ENCODE results near the gene PLCH1.

Gene PLCH1

DNA sequence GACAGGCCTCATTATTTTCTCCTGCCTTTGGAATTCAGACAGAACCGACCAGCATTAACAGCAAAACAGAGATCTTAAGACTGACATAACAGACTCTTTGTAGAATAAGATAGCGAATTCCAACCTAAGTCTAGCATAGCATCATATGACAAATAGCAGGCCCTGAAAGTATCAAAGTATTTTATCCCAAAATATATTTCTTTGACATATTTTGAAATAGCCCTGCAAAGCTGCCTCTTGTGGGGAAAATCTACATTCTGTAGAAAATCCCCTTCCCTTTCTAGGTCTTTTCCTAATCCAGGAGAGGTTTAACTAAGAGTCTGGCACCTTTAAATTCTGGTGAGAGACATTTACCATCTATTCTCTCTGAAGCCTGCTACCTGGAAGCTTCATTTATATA, 417.0 kb downstream of the PLCH1 start:
- FAIRE-seq, result no peak
- no peak for DNase-seq (ENCODE audit: insufficient read length, low spot score)

DNA sequence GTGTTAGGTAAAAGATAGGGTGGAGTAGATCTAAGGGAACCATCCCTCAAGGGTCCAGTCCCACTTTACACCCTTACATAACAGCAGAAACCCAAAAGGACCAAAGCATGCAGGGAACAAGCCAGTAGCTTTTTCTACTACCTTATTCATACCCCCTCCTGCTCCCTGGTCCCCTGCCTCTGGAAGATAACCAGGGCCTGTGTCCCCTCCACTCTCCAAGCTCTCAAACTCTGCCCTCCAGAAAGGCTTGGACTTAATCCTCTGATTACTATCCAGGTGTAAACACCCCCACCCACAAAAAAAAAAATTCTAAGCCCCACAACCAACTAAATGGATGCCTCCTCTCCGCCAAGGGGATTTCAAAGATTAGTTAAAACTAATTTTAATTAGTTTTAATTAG, 417.4 kb downstream of the PLCH1 start:
- no peak for DNase-seq (ENCODE audit: insufficient read length, low spot score)
- no peak for FAIRE-seq

DNA sequence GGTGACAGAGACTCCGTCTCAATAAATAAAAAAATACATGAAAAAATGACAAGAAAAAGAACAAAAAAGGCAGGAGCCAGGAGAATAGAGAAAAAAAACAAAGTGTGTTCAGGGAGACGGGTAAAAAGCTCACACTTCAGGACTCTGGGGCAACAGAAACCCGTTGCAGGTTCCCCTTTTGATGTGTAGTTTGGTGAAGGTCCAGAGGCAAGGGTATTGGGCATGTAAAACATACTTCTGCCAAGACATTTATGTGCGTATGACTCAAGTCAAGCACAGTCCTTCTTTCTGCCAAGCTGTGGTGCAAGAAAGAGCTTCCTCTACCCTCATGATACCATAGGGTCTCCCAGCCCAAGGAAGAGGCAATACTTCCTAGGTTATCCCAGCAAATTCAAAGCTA, 418.0 kb downstream of the PLCH1 start:
- no peak for FAIRE-seq
- no peak for DNase-seq (ENCODE audit: insufficient read length, low spot score)

DNA sequence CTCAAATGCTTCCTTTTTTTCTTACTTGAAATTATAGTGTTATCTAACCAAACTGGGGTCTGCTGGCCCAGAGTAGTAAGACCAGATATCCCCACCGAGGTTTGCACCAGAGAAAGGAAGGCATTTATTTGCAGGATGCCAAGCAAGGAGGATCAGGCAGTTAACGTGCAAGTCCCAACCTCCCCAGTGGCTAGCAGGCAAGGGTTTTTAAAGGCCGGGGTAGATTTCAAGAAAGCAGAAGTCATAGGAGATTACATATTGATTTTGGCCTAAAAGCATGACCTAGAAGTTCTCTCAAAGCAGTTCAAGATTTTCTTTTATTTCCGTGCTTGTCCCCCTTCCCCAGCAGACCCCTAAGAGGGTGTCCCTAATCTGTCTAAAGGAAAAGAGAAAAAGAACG, 418.6 kb downstream of the PLCH1 start:
- DNase-seq (ENCODE audit: insufficient read length, low spot score) (no peak), FAIRE-seq (no peak)
